ENCODE results near the gene RHOBTB1.

Gene RHOBTB1

DNA sequence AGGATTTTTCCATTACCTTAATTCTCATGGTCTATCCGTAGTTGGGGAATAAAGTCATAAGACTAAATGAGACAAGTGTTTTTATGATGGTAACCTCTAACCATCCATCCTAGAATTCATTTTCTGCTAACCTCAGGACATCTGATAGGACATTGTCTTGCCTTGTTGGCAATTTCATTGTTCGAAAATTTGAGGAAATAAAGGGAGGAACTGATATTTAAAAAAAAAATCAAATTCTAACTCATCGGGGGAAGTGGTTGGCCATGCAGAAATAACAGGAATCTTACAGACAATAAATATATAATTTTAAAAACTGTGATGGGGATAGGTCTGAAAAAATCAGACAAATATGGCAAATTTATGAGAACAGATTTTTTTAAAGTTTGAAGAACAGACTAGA is 21.7 kb upstream of the RHOBTB1 start:
- no peak for DNase-seq (ENCODE audit: low read depth)

DNA sequence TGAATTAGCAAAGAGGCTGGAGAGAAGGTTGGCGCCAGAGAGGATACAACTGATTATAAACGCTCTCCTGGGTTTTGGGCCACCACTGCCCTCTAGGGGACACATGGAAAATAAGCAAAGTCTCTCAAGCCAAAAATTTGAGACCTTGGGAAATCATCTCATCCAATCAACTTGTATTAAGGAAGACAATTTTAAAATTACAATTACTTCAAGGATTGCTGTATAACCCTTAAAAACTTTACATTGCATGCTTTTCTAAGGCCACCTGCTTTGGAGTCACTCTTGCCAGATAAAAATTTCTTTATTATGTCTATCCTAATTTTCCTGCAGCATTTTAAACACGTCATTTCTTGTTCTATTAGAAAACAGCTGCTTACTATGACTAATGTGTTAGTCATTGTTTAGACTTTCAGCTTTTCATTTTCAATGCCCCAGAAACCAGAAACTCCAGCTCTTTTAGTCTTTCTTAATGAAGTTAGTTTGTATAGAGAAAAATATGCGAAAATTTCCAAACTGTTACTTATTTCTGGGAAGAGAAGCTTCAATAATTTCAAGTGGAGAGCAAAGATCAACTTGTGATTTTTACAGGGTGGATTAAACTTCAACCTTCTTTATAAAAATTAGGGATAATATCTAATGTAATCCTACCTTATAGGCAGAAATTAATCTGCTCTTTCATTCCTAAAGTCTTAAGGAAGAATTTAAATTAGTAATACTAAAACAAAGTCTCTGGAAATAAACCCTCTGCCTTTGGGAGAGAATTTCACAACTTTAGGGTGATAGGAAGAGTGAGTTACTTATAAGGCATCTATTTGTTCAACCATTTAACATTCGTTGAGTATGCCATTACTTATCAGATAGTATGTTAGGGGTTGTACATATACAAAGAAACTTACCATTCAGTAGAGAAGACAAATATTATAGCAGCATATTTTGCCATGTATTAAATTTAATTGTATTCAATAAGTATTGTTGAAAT is 20.6 kb upstream of the RHOBTB1 start:
- DNase-seq (ENCODE audit: low read depth): no peak

DNA sequence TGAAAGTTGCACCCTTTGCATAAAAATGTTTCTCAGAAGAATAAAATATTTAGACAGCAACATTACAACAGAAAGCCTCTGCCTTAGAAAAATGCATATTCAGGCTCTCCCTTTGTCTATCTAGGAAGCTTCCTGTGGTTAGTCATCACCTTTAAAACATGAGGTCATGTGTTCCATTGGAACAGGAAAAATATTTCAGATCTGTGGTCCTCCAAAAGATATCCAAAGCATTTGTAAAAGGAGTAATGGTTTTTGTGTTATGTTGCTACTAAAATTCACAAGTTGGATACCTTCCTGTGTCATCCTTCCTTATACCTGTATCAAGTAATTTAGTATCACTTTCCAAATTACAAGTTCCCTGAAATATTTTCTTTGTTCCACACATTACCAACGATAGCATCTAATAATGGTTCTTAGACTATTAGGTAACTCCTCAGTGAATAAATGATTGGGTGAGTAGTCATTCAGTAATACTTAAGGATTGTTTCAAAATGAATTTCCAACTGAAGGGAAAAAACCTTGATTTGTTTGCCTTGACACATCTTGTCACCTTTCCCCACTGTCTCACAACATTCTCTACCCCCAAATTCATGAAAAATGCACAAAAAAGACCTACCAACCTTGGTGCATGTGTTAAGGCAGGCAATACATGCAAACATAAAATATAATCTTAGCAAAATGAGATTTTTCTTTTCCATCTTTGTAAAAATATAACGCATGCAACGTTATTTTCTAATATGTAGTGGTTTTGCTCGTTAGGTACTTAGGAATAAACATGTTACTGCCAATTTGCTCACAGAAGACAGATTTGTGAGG is 19.7 kb upstream of the RHOBTB1 start:
- no peak for DNase-seq (ENCODE audit: low read depth)

DNA sequence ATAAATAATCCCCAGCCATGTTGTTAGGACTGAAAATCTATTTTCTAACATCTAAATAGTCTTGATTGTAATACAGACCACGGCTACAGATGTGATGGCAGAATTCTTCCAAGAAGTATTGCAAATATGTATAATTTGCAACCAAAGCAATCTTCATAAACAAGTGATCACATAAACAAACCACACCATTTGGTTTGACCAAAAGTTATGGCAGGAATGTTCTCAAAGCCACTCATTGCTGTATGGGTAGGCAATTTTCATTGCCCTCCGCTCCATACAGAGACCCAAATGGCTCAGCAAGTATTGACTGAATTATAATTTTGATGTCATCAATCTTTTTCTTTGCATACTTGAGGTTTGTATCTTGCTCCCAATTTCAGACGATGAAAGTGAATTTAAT is 19.0 kb upstream of the RHOBTB1 start:
- no peak for DNase-seq (ENCODE audit: low read depth)

DNA sequence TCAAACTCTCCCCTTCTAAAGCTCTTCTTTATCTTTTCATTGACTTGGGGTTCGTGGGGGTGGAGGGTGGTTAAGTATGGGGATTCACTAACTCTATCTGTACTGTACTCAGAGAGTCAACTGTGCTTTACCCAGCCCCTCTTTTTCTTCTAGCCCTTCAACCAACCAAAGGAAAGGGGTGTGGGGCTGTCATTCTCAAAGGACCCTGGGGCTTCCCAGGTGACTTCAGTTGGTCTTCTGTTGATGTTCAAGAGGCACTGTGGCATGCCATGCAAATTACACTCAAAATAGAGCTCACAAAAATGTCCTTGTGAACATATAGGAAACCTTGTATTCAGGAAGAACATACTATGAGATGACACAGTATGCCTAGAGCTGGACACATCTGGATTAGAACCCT is 16.9 kb upstream of the RHOBTB1 start:
- no peak for DNase-seq (ENCODE audit: low read depth)

DNA sequence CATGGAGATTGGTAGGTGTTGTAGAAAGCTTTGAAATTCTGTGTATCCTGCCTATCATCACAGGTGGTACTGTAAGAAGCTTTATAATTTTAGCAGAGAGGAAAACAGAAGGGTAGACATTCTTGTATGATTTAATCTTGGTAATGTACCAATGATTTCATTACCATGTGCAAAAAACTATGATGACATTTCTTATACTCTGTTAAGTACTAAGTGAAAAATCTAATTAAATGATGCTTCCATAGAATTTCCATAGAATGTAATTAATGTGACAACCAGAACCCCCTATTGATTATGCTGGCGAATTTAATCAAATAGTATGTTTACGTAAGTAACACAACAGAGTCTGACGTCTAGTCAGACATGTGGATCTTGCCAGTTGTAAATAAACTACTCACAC is 16.0 kb upstream of the RHOBTB1 start:
- DNase-seq (ENCODE audit: low read depth): no peak

DNA sequence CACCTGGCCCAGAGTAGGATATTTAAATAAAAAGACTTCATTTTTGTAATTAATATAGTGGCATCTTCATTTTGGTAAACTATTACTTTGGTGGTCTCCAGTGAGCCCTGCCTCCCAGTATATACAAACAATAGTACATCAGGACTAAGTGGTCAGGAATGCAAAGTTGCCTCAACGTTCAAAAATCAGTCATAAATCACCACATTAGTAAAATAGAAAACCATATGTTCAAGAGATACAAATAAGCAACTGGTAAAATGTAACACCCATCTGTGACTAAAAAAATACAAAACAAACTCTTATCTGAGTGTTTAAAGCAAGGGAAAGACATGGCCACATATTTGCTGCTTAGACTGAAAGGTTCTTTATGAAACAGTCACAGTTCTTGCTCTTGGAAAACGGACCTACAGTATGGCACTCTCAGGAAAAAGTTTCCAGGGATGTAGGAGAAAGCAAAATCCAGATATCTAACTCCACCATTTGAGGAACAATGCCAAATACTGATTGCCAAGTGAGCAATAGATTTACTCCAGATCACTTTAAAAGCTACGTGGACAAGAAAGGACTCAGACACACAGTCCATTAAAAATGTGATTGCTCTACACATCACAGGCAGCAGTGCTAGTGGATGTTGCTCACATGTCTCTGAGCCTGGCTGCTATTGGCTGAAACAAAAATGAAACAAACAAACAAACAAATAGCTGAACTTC is 15.1 kb upstream of the RHOBTB1 start:
- no peak for DNase-seq (ENCODE audit: low read depth)

DNA sequence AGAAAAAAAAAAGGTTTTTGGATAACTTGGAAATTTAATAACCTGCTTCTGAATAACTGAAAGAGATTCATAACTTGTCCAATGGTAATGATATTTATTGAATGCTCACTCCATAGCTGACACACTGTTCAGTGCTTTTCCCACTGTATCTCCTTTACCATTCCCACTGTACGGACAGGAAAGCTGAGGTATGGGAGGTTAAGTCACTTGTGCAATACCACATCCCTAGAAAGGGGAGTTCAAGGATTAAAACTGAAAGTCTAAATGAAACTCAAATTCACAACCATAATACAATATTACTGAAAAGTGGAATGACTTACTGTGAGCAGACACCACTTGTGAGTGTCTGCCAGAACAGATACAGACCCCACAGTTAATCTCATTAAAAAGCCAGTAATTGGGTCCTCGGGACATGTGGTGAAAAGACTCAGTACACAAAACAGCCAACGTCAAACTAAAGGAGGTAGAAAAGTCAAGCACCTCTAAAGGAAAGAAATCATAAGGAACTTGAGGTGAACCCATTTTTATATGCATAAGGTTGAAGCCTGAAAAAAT is 13.8 kb upstream of the RHOBTB1 start:
- no peak for DNase-seq (ENCODE audit: low read depth)

DNA sequence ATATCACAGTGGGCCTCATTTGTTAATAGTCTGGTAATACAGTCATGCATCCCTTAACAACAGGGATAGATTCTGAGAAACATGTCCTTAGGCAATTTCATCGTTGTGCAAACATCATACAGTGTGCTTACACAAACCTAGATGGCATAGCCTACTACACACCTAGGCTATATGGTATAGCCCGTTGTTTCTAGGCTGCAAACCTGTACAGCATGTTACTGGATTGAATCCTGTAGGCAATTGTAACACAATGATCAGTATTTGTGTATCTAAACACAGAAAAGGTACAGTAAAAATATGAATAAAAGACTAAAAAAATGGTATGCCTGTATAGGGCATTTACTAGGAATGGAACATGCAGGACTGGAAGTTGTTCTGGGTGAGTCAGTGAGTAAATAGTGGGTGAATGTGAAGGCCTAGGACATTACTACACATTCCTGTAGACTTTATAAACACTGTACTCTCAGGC is 12.0 kb upstream of the RHOBTB1 start:
- no peak for DNase-seq (ENCODE audit: low read depth)

DNA sequence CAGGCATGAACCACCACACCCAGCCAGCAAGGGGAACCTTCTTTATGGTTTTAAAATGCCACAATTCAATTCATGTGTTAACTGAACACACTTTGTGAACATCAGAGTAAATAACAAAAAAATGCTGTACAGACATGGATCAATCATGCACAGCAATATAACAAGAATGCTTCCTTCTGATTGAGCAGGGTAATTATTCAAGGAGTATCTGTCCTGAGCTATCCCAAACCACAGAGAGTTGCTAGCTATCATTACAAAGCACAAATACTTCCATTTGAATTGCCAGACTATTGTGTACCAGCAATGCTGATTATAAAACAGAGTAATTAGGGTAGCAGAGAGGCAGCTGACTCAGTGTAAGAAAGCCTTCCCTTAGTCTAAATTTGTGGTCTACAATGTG is 11.3 kb upstream of the RHOBTB1 start:
- DNase-seq (ENCODE audit: low read depth): no peak

DNA sequence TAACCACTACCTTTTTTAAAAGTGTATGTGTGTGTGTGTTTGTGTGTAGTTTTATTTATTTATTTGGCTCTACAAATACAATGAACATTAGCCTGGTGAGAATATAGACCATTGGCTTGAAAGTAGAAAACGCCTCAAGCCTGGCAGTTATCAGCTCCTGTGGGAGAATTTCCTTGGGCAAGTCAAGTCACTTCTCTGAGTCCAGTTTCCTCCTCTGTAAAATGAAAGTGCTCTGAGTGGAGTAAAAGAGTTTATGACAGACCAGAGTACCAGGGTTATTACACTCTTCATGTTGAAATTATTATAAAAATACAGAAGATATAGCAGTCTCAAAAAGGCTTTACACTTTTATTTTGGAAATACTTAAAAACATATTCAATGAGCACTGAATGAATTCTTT is 10.1 kb upstream of the RHOBTB1 start:
- no peak for DNase-seq (ENCODE audit: low read depth)

DNA sequence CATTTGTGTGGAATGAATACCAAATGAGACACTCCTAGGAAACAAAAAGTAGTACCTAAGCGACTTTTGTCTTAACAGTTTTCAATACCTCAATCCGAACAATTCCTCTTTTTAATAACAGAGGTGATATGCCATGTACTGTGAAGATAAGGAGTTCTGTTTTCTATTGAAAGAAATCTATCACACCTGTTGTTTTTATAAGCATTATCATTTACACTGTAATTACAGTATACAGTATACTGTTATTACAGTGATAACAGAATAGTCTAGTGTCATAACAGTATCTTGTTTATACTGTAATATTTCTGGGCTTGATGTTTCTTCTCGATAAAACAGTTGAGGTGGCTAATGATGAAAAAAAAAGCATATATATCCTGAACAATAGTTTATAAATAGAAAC is 9.4 kb upstream of the RHOBTB1 start:
- DNase-seq (ENCODE audit: low read depth): no peak

DNA sequence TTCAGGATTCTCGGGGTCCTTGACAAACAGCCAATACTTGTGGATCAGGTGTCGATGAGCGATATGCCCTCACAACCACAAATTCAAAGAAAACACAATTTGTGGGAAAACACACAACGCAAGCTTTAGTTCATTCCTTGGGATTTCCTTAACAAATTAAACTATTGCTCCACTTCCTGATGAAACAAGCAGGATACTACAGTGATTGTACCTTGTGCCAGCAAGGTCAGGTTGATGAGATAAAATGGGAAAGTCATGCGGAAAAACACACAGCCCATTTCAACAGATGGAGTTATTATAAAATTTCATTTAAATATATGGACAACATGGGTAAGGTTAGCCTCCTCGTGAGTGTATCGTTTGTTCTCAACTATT is 8.8 kb upstream of the RHOBTB1 start:
- no peak for DNase-seq (ENCODE audit: low read depth)

DNA sequence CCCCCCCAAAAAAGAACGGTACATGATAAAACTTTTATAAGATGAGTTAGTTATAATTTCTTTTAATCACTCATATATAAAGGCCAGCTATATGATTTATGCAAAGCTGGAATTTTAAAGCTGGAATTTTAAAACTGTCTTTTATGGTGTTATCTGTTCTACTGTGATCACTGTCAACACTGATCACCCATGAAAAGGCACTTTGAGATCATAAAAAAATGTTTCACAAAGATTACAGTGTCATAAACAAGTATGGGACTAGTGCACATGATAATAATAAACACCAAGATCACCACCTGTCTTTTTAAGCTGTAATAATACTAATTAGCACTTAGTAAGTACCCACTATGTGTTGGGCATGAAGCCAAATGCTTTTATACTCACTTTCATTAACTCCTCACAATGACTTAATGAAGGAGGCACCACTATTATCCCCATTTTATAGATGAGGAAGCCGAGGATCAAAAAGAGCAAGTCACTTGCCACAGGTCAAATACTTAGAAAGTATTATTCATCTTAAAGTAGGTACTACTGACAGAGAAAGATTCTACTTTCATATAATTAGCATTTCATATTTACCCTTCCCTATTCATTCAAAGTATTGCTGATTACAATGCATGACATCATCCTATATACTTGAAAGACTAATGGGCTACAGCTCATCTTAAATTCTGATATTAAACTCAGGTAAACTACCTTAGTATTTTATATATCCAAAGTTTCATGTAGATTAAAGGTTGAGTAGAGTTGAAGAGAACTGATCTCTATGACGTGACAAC is 8.3 kb upstream of the RHOBTB1 start:
- DNase-seq (ENCODE audit: low read depth): no peak

DNA sequence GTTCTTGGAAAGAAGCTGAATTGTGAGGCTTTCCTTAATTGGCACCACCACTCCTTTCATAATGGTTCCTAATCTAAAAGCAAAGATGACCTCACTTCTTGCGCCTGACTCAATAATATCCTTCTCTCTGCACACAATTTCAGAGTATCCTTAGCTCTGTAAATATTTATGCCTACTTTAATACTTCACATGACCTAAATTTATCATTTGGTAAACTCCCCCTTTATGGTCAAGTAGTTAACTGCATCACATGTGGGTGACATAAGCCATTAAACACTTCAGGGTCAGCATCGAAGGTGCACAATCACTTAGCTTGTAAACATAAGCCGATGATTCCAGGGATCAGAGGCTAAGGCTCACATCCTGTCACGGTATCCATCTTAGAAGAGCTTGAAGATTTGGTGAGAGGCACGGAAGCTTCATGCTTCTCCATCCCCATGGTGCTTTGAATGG is 7.3 kb upstream of the RHOBTB1 start:
- no peak for DNase-seq (ENCODE audit: low read depth)

DNA sequence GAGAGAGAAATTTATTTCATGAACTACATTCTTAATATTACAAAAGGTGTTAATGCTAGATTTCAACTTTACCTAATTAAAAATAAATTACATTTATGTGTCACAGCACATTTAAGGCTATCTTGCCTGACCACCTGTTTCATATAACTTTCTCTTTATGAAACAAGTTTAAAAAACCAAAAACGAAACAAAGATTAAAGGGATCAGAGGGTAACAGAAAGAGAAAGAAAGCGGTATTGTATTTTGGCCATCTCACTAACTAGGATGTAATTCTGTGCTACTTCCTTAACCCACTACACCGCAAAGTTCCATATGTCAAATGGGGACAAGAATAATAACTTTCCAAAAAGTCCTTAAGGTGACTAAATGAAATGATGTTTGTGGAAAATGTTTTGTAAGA is 6.3 kb upstream of the RHOBTB1 start:
- no peak for DNase-seq (ENCODE audit: low read depth)

DNA sequence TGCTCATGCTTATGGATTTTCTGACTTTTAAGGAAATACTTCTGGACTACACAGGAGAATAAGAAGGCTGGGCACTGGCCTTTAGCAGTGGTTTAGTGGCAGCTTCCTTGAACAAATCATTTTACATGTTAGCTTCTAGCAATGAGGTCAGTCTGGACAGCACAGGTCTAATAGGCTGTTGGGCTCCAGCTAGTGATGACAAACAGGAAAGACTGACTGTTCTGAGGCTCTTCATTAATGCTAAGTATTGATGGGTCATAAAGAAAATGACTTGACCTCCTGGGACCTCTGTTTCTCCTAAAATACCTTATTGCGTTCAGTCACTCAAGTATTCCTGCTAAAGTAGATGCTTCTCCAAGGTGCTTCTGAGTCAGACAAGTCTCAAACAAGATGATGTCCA is 4.9 kb upstream of the RHOBTB1 start:
- DNase-seq (ENCODE audit: low read depth): no peak

DNA sequence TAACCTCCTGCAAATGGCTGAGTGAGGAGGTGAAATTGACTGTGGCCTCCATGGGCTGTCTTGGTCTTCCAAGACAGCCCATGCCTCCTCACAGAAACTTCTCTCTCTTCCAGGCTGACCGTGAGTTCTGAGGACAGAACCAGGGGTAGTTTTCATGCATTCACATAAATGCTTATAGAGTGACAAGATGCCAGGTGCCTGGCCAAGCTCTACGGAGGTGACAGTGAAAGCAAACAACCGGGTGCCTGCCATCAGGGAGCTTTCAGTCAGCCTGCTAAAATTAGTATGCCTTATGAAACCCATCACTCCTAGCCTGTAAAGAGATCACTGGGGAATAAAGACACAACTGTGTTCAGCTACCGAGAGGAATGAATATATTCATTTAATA is 919 bp upstream of the RHOBTB1 start:
- no peak for DNase-seq (ENCODE audit: low read depth)

DNA sequence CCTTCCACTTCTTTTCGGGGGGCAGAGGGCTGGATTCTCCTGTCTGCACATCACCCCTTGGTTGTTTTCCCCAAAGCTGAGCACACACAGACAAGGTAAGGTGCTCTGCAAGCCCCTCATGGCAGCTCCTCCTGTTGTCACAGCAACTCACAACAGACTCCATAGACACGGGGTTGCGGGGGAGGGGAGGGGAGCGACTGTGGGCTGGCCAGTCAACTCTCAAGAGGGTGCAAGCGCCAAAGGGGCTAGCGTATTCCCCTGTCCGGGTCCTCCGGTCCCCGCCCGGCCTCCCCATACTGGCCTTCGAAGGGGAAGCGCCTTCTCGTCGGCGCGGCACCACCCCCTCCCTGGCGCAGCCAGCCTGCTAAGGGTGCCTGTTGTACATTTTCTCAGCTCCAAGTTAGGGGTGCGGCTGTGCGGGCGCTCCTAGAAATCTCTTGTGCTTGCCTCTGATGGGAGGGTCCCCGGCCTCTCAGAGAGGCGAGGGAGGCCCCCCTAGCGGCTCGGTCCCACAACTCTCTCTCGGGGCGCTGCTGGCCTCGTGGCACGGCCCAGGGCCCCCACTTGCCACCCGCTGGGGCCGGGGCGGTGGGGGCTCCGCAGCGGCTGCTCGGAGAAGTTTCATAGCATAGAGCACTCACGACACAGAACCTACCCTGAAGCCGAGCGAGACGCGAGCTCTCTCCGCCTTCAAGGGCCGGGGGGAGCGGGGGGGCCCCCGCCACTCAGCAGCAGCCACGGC is 498 bp downstream of the RHOBTB1 start:
- DNase-seq (ENCODE audit: low read depth): no peak

DNA sequence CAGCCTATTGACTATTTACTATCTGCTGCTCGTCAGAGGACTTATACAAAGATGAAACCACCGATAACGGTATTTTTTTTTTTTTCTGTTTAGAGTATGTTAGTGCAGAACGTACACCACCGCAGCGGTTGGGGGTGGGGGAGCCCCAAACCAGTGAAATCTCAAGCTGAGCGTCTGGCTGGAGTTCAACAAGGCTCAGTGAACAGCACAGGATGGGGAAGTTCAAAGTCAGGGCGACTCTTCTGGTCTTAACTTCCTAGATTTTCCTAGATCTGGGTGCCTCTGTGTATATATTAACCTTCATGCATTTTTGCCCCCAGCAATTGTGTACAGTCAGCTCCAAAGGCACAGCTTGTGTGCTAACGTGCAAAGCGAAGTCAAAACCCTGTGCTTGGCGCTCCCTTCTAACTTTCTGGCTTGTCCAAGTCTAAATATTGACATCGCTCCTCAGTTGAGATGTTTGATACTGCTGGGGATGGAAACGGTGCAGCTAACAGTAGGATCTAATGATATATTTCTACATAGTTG is 1.1 kb downstream of the RHOBTB1 start:
- DNase-seq (ENCODE audit: low read depth): no peak

Measured in activated T-helper 9 cell treated with anti-CD3 and anti-CD28 coated beads, Interleukin-2, amount 50 U/mL, for 16 hours (primary cell).